Measurements from ENCODE around the gene CSNK1D. TPM values are rescaled to one million over a fixed set of nuclear protein-coding genes. Genes with fewer than 3 reads are reported as not detected.
A peak's percentile ranks its signal among the peaks of the same experiment; 100 is the strongest.

CSNK1D gene
- total RNA-seq, 1 experiment from 2014 or later, result 191 TPM

- Mint-ChIP-seq H3K36me3 (ENCODE audit: insufficient read depth, unreplicated experiment) (peaks cover 82% of the 10 kb centered on the region), H3K27me3 (ENCODE audit: insufficient read depth, unreplicated experiment) (no peaks in the 10 kb centered on the region), H3K9me3 (ENCODE audit: unreplicated experiment) (no peaks in the 10 kb centered on the region), H3K27ac (ENCODE audit: low read depth, unreplicated experiment) (peak overlapping the region; percentile 39), H3K4me3 (ENCODE audit: unreplicated experiment) (peak overlapping the region; percentile 16), H3K4me1 (ENCODE audit: insufficient read depth, unreplicated experiment) (peaks cover 22% of the 10 kb centered on the region)
- TF ChIP-seq, protein P1, sequence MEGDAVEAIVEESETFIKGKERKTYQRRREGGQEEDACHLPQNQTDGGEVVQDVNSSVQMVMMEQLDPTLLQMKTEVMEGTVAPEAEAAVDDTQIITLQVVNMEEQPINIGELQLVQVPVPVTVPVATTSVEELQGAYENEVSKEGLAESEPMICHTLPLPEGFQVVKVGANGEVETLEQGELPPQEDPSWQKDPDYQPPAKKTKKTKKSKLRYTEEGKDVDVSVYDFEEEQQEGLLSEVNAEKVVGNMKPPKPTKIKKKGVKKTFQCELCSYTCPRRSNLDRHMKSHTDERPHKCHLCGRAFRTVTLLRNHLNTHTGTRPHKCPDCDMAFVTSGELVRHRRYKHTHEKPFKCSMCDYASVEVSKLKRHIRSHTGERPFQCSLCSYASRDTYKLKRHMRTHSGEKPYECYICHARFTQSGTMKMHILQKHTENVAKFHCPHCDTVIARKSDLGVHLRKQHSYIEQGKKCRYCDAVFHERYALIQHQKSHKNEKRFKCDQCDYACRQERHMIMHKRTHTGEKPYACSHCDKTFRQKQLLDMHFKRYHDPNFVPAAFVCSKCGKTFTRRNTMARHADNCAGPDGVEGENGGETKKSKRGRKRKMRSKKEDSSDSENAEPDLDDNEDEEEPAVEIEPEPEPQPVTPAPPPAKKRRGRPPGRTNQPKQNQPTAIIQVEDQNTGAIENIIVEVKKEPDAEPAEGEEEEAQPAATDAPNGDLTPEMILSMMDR (IDR thresholded peaks at IDR 0.05; ENCODE audit: unreplicated experiment), result peak; percentile 94
- intact Hi-C loops (cut with micrococcal nuclease), result no loop called here
- BruUV-seq (replicated peaks), result no TSS peak
- peak; percentile 74 for DNase-seq (ENCODE audit: unreplicated experiment)
- ChIA-PET CTCF (interaction anchor here (0.6 to 2.4 kb wide), 13 partner anchors 19 to 295 kb away, joined by 3 to 15 read pairs (median 4); no protein-coding TSS in a partner anchor), POLR2A (interaction anchor here (0.6 to 2.4 kb wide), 17 partner anchors 8 to 294 kb away, joined by 3 to 35 read pairs (median 4); partner anchors contain the start of genes CSNK1D and SECTM1)
These were observed 37.1 kb downstream of the CSNK1D start for GRCh38 chr17:82236142-82236971.

DNA sequence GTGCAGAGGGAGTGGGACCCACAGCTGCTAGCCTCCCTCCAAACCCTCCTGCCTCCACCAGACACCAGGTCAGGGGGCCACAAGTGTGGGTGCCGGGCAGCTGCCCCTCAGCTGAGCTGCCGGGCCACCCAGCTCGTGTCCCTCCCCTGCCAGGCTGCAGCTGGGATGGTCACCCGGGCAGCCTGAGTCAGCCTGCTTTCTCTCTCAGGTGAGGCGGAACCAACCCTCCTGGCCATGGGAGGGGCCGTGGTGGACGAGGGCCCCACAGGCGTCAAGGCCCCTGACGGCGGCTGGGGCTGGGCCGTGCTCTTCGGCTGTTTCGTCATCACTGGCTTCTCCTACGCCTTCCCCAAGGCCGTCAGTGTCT is 37.7 kb downstream of the CSNK1D start:
- BruUV-seq (replicated peaks), result no TSS peak
- POLR2A ChIA-PET, result interaction anchor here (0.7 to 2.4 kb wide), 14 partner anchors 8 to 125 kb away, joined by 3 to 35 read pairs (median 4); partner anchors contain the start of genes CSNK1D and SECTM1
- peaks cover 76% of the 10 kb centered on the region for H3K36me3 Mint-ChIP-seq (ENCODE audit: insufficient read depth, unreplicated experiment)
- no peaks in the 10 kb centered on the region for H3K27me3 Mint-ChIP-seq (ENCODE audit: insufficient read depth, unreplicated experiment)
- CTCF ChIA-PET, result interaction anchor here (0.6 to 2.4 kb wide), 11 partner anchors 19 to 293 kb away, joined by 3 to 15 read pairs (median 4); no protein-coding TSS in a partner anchor
- peak overlapping the region; percentile 39 for H3K27ac Mint-ChIP-seq (ENCODE audit: low read depth, unreplicated experiment)
- TF ChIP-seq, protein P1 (IDR thresholded peaks at IDR 0.05; ENCODE audit: unreplicated experiment), result no peak
- DNase-seq (ENCODE audit: unreplicated experiment), result peak; percentile 85
- no peaks in the 10 kb centered on the region for H3K9me3 Mint-ChIP-seq (ENCODE audit: unreplicated experiment)
- intact Hi-C loops (cut with micrococcal nuclease), result no loop called here
- peaks cover 20% of the 10 kb centered on the region for H3K4me1 Mint-ChIP-seq (ENCODE audit: insufficient read depth, unreplicated experiment)
- H3K4me3 Mint-ChIP-seq (ENCODE audit: unreplicated experiment), result peak overlapping the region; percentile 16

GRCh38 chr17:82235056-82235774 is 38.3 kb downstream of the CSNK1D start:
- Mint-ChIP-seq H3K4me3 (ENCODE audit: unreplicated experiment) (peak overlapping the region; percentile 47), H3K27ac (ENCODE audit: low read depth, unreplicated experiment) (no peak overlapping the region), H3K4me1 (ENCODE audit: insufficient read depth, unreplicated experiment) (peaks cover 15% of the 10 kb centered on the region), H3K27me3 (ENCODE audit: insufficient read depth, unreplicated experiment) (no peaks in the 10 kb centered on the region), H3K9me3 (ENCODE audit: unreplicated experiment) (no peaks in the 10 kb centered on the region), H3K36me3 (ENCODE audit: insufficient read depth, unreplicated experiment) (peaks cover 70% of the 10 kb centered on the region)
- BruUV-seq (replicated peaks), result no TSS peak
- POLR2A ChIA-PET, result interaction anchor here (0.7 to 2.4 kb wide), 11 partner anchors 9 to 124 kb away, joined by 3 to 35 read pairs (median 5); partner anchors contain the start of gene CSNK1D
- CTCF ChIA-PET, result interaction anchor here (0.6 to 2.4 kb wide), 11 partner anchors 20 to 292 kb away, joined by 3 to 15 read pairs (median 4); partner anchors contain the start of gene DCXR
- TF ChIP-seq, protein P1 (IDR thresholded peaks at IDR 0.05; ENCODE audit: unreplicated experiment), result no peak
- DNase-seq (ENCODE audit: unreplicated experiment), result no peak
- intact Hi-C loops (cut with micrococcal nuclease), result no loop called here
